Measurements from ENCODE around the gene RASA4.
"Not testable (repeated sequence)": the region's sequence is repeated elsewhere in the genome, so short reads cannot be mapped to it uniquely, and the experiment has no call there.

The RASA4 gene

DNA sequence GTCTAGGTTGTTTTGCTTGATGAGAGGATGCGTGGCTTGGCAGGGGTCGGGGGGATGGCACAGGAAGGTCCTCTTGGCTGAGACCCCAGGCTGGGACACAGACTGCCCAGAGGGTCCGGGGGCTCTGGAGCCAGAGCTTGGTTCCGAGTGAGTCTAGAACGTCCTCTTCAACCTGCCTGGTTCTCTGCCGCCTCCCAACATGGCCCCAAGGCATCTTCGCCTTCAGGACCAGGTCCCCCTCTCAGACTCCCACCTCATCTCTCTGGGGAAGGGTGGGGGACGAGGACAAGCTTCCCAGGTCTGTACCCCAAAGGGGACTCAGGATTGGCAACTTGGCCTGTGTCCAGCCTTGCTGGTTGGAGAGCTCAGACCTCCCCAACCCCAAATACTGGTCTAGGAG lies 74.5 kb downstream of the RASA4 start:
- DNase-seq, result not testable (repeated sequence)

DNA sequence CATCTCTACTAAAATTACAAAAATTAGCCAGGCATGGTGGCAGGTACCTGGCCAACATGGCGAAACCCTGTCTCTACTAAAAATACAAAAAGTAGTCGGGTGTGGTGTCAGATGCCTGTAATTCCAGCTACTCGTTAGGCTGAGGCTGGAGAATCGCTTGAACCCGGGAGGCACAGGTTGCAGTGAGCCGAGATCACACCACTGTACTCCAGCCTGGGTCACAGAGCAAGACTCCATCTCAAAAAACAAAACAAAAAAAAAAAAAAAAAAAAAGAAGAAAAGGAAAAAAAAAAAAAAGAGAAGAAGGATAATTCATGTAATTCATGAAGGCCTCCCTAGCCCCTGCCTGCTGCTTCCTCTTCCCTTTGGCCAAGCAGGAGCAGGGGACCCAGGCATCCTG lies 76.0 kb downstream of the RASA4 start:
- not testable (repeated sequence) for DNase-seq

DNA sequence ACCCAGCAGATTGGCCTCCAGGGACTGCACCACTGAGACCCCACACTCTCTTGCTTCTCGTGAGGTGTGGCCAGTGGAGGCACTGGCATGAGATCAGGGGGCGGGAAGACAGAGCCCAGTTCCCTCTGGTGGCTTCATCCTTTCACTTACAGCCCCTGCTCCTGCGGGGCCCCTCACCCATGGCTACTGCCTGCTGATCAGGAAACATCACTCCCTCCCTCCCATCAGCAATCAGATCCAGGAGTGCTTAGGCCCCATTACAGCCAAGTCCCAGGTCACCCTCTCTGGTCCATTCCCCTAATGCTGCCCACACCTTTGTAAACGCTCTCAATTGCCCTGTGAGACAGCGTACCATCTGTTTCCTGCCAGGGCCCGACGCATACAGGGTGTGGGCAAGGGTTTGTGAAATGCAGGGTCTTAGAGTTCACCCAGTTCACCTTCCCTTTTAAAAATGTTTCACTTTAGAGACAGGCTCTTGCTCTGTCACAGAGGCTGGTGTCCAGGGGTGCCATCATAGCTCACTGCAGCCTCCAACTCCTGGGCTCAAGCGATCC lies 81.4 kb downstream of the RASA4 start:
- not testable (repeated sequence) for DNase-seq

DNA sequence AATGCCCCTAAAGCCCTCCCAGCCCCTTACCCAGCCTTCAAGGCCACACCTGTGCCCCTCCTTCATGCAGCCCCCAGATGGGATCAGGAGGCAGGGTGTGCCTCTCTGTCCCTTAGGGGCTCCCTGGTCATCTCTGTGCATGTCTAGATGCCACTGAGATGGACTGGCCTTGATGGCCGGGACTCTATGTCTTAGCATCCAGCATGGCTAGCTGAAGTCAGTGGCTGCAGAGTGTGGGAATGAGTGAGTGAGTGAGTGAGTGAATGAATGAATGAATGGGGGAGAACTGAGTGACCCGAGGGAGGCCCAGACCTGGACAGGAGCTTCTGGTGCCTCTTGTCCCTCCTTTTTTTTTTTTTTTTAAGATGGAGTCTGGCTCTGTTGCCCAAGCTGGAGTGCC lies 84.4 kb downstream of the RASA4 start:
- DNase-seq, result not testable (repeated sequence)

DNA sequence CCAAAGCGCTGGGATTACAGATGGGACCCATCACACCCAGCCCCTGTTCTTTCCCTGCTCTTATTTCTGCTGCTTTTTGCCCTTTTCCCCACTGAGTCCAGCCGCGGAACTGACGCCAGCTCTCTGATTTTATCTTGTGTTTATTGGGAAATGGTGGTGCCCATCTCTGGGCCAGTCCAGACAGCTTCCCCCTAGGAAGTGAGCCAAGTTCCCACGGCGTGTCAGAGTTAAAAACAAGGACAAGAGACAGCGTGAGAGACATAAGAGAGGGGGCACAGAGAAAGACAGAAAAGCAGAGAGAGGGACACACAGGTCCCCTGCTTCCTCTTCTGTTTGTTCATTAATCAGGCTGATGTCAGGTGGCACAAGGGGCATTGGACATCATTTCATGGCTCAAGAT lies 85.0 kb downstream of the RASA4 start:
- DNase-seq, result not testable (repeated sequence)

DNA sequence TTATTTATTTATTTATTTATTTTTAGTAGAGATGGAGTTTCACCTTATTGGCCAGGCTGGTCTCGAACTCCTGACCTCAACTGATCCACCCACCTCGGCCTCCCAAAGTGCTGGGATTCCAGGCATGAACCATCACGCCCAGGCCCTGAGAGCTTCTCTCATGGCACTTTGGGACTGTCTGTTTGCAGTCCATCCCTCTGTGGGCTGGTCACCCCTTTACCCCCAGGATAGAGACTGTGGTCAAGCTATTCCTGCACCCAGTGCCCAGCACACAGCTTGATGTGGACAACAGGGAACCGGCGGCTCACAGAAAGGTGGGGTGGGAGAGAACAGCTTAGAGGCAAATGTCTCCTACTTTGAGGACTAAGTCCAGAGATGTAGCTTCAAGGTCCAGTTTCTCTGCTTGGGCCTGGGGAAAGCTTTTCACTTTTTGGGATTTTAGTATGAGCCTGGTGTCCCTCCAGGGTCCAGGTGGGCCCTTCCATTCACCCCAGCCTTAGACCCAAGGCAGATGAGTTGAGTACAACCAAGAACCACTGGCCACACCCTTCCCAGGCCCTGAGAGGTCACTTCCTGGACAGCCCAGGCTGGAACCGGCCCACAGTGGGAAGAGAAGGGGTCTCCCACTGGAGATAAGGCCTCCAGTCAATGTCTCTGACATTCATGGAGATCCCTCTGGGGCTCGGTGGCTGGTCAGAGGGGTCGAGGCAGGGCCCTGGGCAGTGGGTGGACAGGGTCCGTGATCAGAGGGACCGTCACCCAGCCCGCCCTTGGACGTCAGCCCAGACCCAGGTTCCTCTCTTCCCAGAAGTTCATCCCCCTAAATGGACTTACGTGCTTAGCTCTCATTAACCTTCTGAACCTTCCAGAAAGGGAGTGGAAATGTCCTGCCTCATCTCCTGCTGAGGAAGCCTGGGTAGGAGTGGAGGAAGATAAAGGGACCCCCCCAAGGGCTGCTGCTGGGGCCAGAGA lies 88.4 kb downstream of the RASA4 start:
- DNase-seq, result not testable (repeated sequence)

DNA sequence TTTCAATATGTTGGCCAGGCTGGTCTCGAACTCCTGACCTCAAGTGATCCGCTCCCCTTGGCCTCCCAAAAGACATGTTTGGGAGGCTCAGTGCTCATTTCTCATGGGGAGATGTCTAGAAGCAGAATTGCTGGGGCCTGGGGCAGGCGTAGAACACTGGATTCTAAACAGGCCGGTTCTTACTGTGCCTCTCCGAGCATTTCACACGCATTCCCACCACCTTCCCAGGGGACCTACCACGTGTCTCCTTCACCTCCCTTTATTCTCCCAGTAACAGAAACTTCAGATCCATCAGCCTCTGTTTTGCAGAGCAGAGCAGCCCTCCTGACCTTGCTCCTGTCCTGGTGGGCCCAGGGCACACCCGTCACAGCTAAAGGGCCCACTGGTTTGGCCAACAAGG lies 89.4 kb downstream of the RASA4 start:
- DNase-seq, result not testable (repeated sequence)

DNA sequence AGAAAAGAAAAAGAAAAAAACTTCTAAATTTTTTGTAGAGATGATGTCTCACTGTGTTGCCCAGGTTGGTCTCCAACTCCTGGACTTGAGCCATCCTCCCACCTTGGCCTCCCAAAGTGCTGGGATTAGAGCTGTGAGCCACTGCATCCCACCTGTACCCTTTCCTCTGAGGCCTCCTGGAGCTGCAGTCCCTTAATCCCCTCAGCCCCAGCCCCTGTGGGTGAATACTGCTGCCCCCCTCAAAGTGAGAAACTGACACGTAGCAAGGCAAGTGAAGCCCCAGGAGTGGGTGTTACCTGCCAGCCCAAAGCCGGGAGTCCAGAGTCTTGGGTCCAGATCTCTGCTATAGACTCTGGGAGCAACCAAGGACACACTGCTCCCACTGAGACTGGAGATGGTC lies 91.8 kb downstream of the RASA4 start:
- DNase-seq, result not testable (repeated sequence)
